Ishikawa (cell line): ENCODE measurements around the gene TMUB1.

Experiments used
- CEBPB ChIP-seq: IDR thresholded peaks from 2 replicates; pipeline ENCODE4 v1.6.1; 2012
- CREB1 ChIP-seq: IDR thresholded peaks from 2 replicates; pipeline ENCODE4 v1.6.1; 2012; ENCODE audit warnings: low read depth
- EGR1 ChIP-seq: IDR thresholded peaks from 2 replicates; pipeline ENCODE4 v1.6.1; 2012
- EP300 ChIP-seq: IDR thresholded peaks from 2 replicates; pipeline ENCODE4 v1.6.1; 2012; ENCODE audit warnings: borderline replicate concordance
- FOXM1 ChIP-seq: IDR thresholded peaks from 2 replicates; pipeline ENCODE4 v1.6.1; 2012; ENCODE audit warnings: low read depth, borderline replicate concordance
- RAD21 ChIP-seq: IDR thresholded peaks from 2 replicates; pipeline ENCODE4 v1.6.1; 2012; ENCODE audit warnings: low read depth
- TAF1 ChIP-seq: IDR thresholded peaks from 2 replicates; pipeline ENCODE4 v1.6.1; 2012; ENCODE audit warnings: low read depth, mild to moderate bottlenecking
- TEAD4 ChIP-seq: IDR thresholded peaks from 2 replicates; pipeline ENCODE4 v1.6.1; 2012
- USF1 ChIP-seq: IDR thresholded peaks from 2 replicates; pipeline ENCODE4 v1.6.1; 2012
- YY1 ChIP-seq: IDR thresholded peaks from 2 replicates; pipeline ENCODE4 v1.6.1; 2012; ENCODE audit warnings: low read depth
- ZBTB7A ChIP-seq: IDR thresholded peaks from 2 replicates; pipeline ENCODE4 v1.6.1; 2012; ENCODE audit warnings: low read depth
- TF ChIP-seq, protein P1 (sequence below): IDR thresholded peaks from 2 replicates; pipeline ENCODE4 v1.6.1; 2012
- TF ChIP-seq, protein P2 (sequence below): IDR thresholded peaks from 2 replicates; pipeline ENCODE4 v1.6.1; 2012; ENCODE audit warnings: low read depth, mild to moderate bottlenecking

DNA sequence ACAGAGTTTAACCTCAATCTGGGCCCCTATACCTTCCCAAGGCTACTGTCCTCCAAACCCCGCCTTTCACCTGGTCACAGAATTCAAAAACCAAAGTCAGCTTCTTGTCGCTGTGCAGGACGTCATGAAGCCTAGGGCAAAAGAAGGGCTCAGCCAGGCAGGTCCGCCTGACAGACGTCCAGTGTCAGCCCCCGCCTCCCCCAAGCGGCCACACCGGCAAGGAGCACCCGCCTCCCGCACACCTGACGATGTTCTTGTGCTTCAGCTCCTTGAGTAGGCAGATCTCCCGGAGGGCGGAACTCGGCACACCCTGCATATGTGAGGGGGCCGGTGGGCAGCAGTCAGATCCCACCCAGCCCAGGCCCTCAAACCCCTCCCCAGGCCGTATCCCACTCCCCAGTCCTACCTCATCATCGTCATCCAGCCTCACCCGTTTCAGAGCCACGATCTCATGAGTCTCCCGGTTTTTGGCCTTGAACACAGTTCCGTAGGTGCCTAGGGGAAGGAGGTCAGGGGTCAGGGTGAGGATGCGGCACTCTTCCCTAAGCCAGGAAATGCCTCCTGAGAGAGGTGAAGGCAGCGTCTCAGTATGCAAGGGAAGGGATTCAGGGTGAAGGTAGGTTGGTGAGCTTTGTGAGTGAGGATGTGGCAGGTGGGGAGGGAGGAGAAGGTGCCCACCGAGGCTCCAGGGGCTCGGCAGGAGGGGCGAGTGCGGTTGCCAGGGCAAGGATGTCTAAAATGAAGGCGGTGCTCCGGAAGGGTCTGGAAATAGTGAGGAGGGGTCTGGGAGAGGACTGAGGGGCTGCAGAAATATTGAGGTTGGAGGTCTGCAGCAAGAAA, 26.4 kb downstream of the TMUB1 start:
- TF ChIP-seq RAD21, result no peak
- no peak for TF ChIP-seq CREB1
- no peak for TF ChIP-seq TAF1
- TF ChIP-seq, protein P1, sequence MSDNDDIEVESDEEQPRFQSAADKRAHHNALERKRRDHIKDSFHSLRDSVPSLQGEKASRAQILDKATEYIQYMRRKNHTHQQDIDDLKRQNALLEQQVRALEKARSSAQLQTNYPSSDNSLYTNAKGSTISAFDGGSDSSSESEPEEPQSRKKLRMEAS, result no peak
- TF ChIP-seq, protein P2, sequence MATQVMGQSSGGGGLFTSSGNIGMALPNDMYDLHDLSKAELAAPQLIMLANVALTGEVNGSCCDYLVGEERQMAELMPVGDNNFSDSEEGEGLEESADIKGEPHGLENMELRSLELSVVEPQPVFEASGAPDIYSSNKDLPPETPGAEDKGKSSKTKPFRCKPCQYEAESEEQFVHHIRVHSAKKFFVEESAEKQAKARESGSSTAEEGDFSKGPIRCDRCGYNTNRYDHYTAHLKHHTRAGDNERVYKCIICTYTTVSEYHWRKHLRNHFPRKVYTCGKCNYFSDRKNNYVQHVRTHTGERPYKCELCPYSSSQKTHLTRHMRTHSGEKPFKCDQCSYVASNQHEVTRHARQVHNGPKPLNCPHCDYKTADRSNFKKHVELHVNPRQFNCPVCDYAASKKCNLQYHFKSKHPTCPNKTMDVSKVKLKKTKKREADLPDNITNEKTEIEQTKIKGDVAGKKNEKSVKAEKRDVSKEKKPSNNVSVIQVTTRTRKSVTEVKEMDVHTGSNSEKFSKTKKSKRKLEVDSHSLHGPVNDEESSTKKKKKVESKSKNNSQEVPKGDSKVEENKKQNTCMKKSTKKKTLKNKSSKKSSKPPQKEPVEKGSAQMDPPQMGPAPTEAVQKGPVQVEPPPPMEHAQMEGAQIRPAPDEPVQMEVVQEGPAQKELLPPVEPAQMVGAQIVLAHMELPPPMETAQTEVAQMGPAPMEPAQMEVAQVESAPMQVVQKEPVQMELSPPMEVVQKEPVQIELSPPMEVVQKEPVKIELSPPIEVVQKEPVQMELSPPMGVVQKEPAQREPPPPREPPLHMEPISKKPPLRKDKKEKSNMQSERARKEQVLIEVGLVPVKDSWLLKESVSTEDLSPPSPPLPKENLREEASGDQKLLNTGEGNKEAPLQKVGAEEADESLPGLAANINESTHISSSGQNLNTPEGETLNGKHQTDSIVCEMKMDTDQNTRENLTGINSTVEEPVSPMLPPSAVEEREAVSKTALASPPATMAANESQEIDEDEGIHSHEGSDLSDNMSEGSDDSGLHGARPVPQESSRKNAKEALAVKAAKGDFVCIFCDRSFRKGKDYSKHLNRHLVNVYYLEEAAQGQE, result no peak
- no peak for TF ChIP-seq EP300
- no peak for TF ChIP-seq CEBPB
- TF ChIP-seq EGR1, result no peak
- no peak for TF ChIP-seq YY1
- no peak for TF ChIP-seq USF1
- TF ChIP-seq ZBTB7A, result no peak
- no peak for TF ChIP-seq FOXM1
- TF ChIP-seq TEAD4, result no peak
